ENCODE data around the gene SIMC1.
"Not testable (repeated sequence)": the region's sequence is repeated elsewhere in the genome, so short reads cannot be mapped to it uniquely, and the experiment has no call there.

GRCh38 chr5:176254066-176254393 is 15.8 kb downstream of the SIMC1 start:
- TF ChIP-seq POLR2A (IDR thresholded peaks at IDR 0.05; ENCODE audit: low read length); GATA1 (IDR thresholded peaks at IDR 0.05; ENCODE audit: low read depth, low read length): not testable (repeated sequence)
